ENCODE results near the gene ADIRF. TPM values are rescaled to one million over a fixed set of nuclear protein-coding genes. Genes with fewer than 3 reads are reported as not detected.
"Not testable (repeated sequence)": the region's sequence is repeated elsewhere in the genome, so short reads cannot be mapped to it uniquely, and the experiment has no call there.

The ADIRF gene
- polyA plus RNA-seq, 4 donors = 20.4 to 28.6 (median 21.8) TPM

- DNase-seq (ENCODE audit: low read depth in 4 of 4, low spot score in 2 of 4) = no peak
Measured at GRCh38 chr10:86945361-86946212, 22.7 kb upstream of the ADIRF start.

- DNase-seq (ENCODE audit: low read depth in 4 of 4, low spot score in 2 of 4) = no peak
Measured at GRCh38 chr10:86946213-86947155, 21.8 kb upstream of the ADIRF start.

- DNase-seq (ENCODE audit: low read depth in 4 of 4, low spot score in 2 of 4) = not testable (repeated sequence)
Measured at GRCh38 chr10:86947806-86948205, 20.5 kb upstream of the ADIRF start.

- DNase-seq (ENCODE audit: low read depth in 4 of 4, low spot score in 2 of 4) = no peak
Measured at GRCh38 chr10:86950349-86950748, 17.9 kb upstream of the ADIRF start.

GRCh38 chr10:86951184-86951761, 17.0 kb upstream of the ADIRF start:
- no peak for DNase-seq (ENCODE audit: low read depth in 4 of 4, low spot score in 2 of 4)

GRCh38 chr10:86952106-86952505, 16.2 kb upstream of the ADIRF start:
- no peak for DNase-seq (ENCODE audit: low read depth in 4 of 4, low spot score in 2 of 4)

GRCh38 chr10:86952697-86953096, 15.6 kb upstream of the ADIRF start:
- DNase-seq (ENCODE audit: low read depth in 4 of 4, low spot score in 2 of 4) = not testable (repeated sequence)

- DNase-seq (ENCODE audit: low read depth in 4 of 4, low spot score in 2 of 4) = no peak
Measured at GRCh38 chr10:86953747-86954680, 14.3 kb upstream of the ADIRF start.

- no peak for DNase-seq (ENCODE audit: low read depth in 4 of 4, low spot score in 2 of 4)
Measured at GRCh38 chr10:86954681-86955500, 13.4 kb upstream of the ADIRF start.

- no peak for DNase-seq (ENCODE audit: low read depth in 4 of 4, low spot score in 2 of 4)
Measured at GRCh38 chr10:86955501-86956194, 12.6 kb upstream of the ADIRF start.

GRCh38 chr10:86956195-86956847, 12.0 kb upstream of the ADIRF start:
- DNase-seq (ENCODE audit: low read depth in 4 of 4, low spot score in 2 of 4) = no peak

GRCh38 chr10:86956848-86957448, 11.3 kb upstream of the ADIRF start:
- no peak for DNase-seq (ENCODE audit: low read depth in 4 of 4, low spot score in 2 of 4)

- DNase-seq (ENCODE audit: low read depth in 4 of 4, low spot score in 2 of 4) = no peak
Measured at GRCh38 chr10:86957471-86958115, 10.7 kb upstream of the ADIRF start, which contains the start of gene MMRN2. Gene MMRN2, minus strand, starts transcription at chr10:86957615. Its CDS starts 74 bp downstream, at chr10:86957541.

- DNase-seq (ENCODE audit: low read depth in 4 of 4, low spot score in 2 of 4) = no peak
Measured at GRCh38 chr10:86958116-86958900, 10.0 kb upstream of the ADIRF start, which contains the start of gene SNCG. Gene SNCG, plus strand, starts transcription at chr10:86958599. Its CDS starts 99 bp downstream, at chr10:86958698.

GRCh38 chr10:86958901-86959736, 9.2 kb upstream of the ADIRF start:
- no peak for DNase-seq (ENCODE audit: low read depth in 4 of 4, low spot score in 2 of 4)
